Measurements from ENCODE around the gene CNPY4. TPM values are rescaled to one million over a fixed set of nuclear protein-coding genes. Genes with fewer than 3 reads are reported as not detected.
A peak's percentile ranks its signal among the peaks of the same experiment; 100 is the strongest.

CNPY4 gene
- total and polyA plus RNA-seq, 2 donors (not counting 1 experiment from before 2014, with no cell fraction given) = 8.0 to 13.9 TPM

- 21% methylated on average over 9 of the region's 14 CpGs for WGBS (ENCODE audit: insufficient coverage)
- H3K9ac ChIP-seq (ENCODE audit: low read length) = no peak overlapping the region
- ATAC-seq (ENCODE audit: low read depth) (no peak), DNase-seq (peak; percentile 20)
- H2AFZ ChIP-seq (ENCODE audit: insufficient read depth, low read depth, low read length, poor library complexity, severe bottlenecking) = peak overlapping the region; percentile 29
- H4K20me1 ChIP-seq (ENCODE audit: control insufficient read depth, insufficient read depth, low read length, poor library complexity, severe bottlenecking) = peaks cover 5% of the 10 kb centered on the region
- no peak overlapping the region for H3K4me3 ChIP-seq (ENCODE audit: control extremely low read depth in 1 of 5, extremely low read depth in 1 of 5, insufficient read depth in 1 of 5, low read depth in 2 of 5, low read length in 4 of 5)
- TF ChIP-seq EZH2 (IDR thresholded peaks at IDR 0.05; ENCODE audit: borderline replicate concordance, insufficient read depth, low read depth, low read length, poor library complexity, severe bottlenecking) = peak; percentile 47
- TF ChIP-seq CTCF (IDR thresholded peaks at IDR 0.05) = no peak
- intact Hi-C loops (cut with micrococcal nuclease) = no loop called here
- no peak overlapping the region for H3K27ac ChIP-seq (ENCODE audit: low read length in 2 of 2)
- H3K36me3 ChIP-seq (replicated peaks in 1 of 2; ENCODE audit: control extremely low read depth in 1 of 2, control insufficient read depth in 1 of 2, extremely low read depth in 1 of 2, insufficient read depth in 2 of 2, low read length in 1 of 2) = no peaks in the 10 kb centered on the region
- H3K4me1 Mint-ChIP-seq = peaks cover 42% of the 10 kb centered on the region
- peaks cover 39 to 47% of the 10 kb centered on the region in 2 donors for H3K4me1 ChIP-seq (ENCODE audit: control insufficient read depth in 2 of 2, insufficient read depth in 2 of 2, low read length in 2 of 2)
- ChIA-PET POLR2A (interaction anchor here (0.6 to 1.6 kb wide), 4 partner anchors 9 to 302 kb away, joined by 3 to 6 read pairs (median 3); partner anchors contain the start of genes GPC2 and LAMTOR4), CTCF (interaction anchor here (0.9 to 3.2 kb wide), 5 partner anchors 8 to 34 kb away, joined by 3 to 12 read pairs (median 3); partner anchors contain the start of gene TRAPPC14)
- H3K4me3 Mint-ChIP-seq = peak overlapping the region; percentile 76
- peak overlapping the region; percentile 65 for H3K4me2 ChIP-seq (replicated peaks; ENCODE audit: low read depth, low read length, poor library complexity, severe bottlenecking)
- no peaks in the 10 kb centered on the region for H3K79me2 ChIP-seq (ENCODE audit: control insufficient read depth, insufficient read depth, low read length)
- peaks cover 0 to 58% (median 37%) of the 10 kb centered on the region in 4 experiments for H3K27me3 ChIP-seq (replicated peaks in 1 of 4; ENCODE audit: control extremely low read depth in 1 of 4, control insufficient read depth in 3 of 4, insufficient read depth in 4 of 4, low read length in 3 of 4)
- peaks cover 52% of the 10 kb centered on the region for H3K27me3 Mint-ChIP-seq
- H3K9me3 ChIP-seq (ENCODE audit: control extremely low read depth in 1 of 3, control insufficient read depth in 2 of 3, insufficient read depth in 1 of 3, low read length in 2 of 3) = peaks cover 0 to 7% (median 0%) of the 10 kb centered on the region in 3 donors
- no peaks in the 10 kb centered on the region for H3K9me3 Mint-ChIP-seq (ENCODE audit: insufficient read depth)
- H3K27ac Mint-ChIP-seq = no peak overlapping the region
These were observed 47.8 kb downstream of the CNPY4 start for GRCh38 chr7:100166970-100167911.

Data from B cell (primary cell).